Ovary (tissue), 9 donors: ENCODE results near the gene GDPGP1. TPM values are rescaled to one million over a fixed set of nuclear protein-coding genes. Genes with fewer than 3 reads are reported as not detected.

ENCODE experiments used
- DNase-seq, 5 donors: peaks; one replicate each; pipeline ENCODE4 v3.0.0-alpha.2; 2019 to 2020
- H3K27ac ChIP-seq, 2 donors: fragments of 200-600 bp; one replicate each; pipeline versions ENCODE4 v1.5.1 to v1.8.0; 2019 to 2022
- H3K27me3 ChIP-seq: fragments of 200-600 bp; one replicate; pipeline ENCODE4 v1.8.0; 2022
- H3K36me3 ChIP-seq: fragments of 200-600 bp; sonication (generic); one replicate; pipeline ENCODE4 v1.5.1; 2019
- H3K4me1 ChIP-seq: one replicate; pipeline ENCODE4 v1.8.1; 2013; ENCODE audit warnings: mild to moderate bottlenecking, moderate library complexity; ENCODE audit not compliant: insufficient read depth
- H3K4me3 ChIP-seq: fragments of 200-600 bp; sonication (generic); one replicate; pipeline ENCODE4 v1.5.1; 2017
- H3K9me3 ChIP-seq, 2 donors: fragments of 200-600 bp in 1 of 2; sonication (generic) in 1 of 2; one replicate each; pipeline versions ENCODE4 v1.5.1 to v1.8.1; 2013 to 2019; ENCODE audit warnings: mild to moderate bottlenecking in 1 of 2, moderate library complexity in 1 of 2
- CTCF ChIP-seq, 3 donors: fragments of 450-650 bp in 2 of 3; fragments of 200-600 bp in 1 of 3; IDR thresholded peaks; one replicate each; pipeline versions ENCODE4 v1.5.1 to v1.8.0; 2016 to 2022; ENCODE audit warnings: antibody characterized with exemption in 3 of 3, mild to moderate bottlenecking in 1 of 3
- EP300 ChIP-seq: sonication (generic); formaldehyde crosslinking; IDR thresholded peaks from one replicate; pipeline ENCODE4 v1.6.1; 2017; ENCODE audit warnings: antibody characterized with exemption
- POLR2A ChIP-seq: fragments of 450-650 bp; IDR thresholded peaks from one replicate; pipeline ENCODE4 v1.6.1; 2017; ENCODE audit warnings: antibody characterized with exemption, mild to moderate bottlenecking, moderate library complexity
- WGBS, 3 donors: extraction: QIAGEN DNeasy Blood & Tissue Kit in 1 of 3; methylation state at CpG; one replicate each; pipeline versions ENCODE4 v1.1.5 to v1.1.7; 2013 to 2017; 5-methylcytosine and 5-hydroxymethylcytosine counted together
- intact Hi-C, 4 donors: fragments of 100-400 bp; cut with DNase I; formaldehyde crosslinking; loops; one replicate each; pipeline versions ENCODE4 v1.11.0 to v1.15.1; 2022 to 2023
- polyA plus RNA-seq, 2 donors: library from polyadenylated mRNA; stranded (reverse); fragments of 200-250 nt in 1 of 2; fragments of 350-450 nt in 1 of 2; fragmentation: Illumina TruSeq in 1 of 2; extraction: RNeasy Lipid Tissue Mini Kit (QIAGEN cat#74804) in 1 of 2; gene quantifications; one replicate each; pipeline ENCODE4 v1.2.3, GENCODE V29; 2013 to 2014
- total RNA-seq, 7 donors: library from RNA; depleted of rRNA in 2 of 7; stranded (reverse); fragments of >200 nt in 2 of 7; fragmentation: NEBNext Ultra II Directional in 3 of 7; extraction: Animal tissue kit (Norgen Biotek cat#: 25700) in 3 of 7; gene quantifications; one replicate each; pipeline versions ENCODE4 v1.1.0 to v1.2.4, GENCODE V29; 2016 to 2023
- donor health status: DM: no; HTN: no; CAD: no; lungs with moderate emphysema.
- donor health status: DM: no; HTN: no; CAD: no.
- donor health status: Bipolar disorder and iron deficiency.
- donor health status: DM: yes; HTN: yes; CAD: no.
- donor health status: DM: no; HTN: no; CAD: no.
- donor health status: DM: yes; HTN: yes; CAD: no.

GDPGP1 gene
- total and polyA plus RNA-seq, 9 donors = 2.0 to 9.3 (median 5.8) TPM

- DNase-seq = peak; percentile 81 to 96 (median 89)
- no peak for TF ChIP-seq POLR2A
- TF ChIP-seq CTCF (IDR thresholded peaks at IDR 0.05) = no peak
- no peak for TF ChIP-seq EP300
- H3K27ac ChIP-seq = peak overlapping the region; percentile 36 to 79
- peaks cover 19% of the 10 kb centered on the region for H3K4me1 ChIP-seq
- 15 to 36% (median 20%) methylated on average over 6 to 7 of the region's 7 CpGs for WGBS, 3 donors
- H3K4me3 ChIP-seq = no peak overlapping the region
- intact Hi-C loops = no loop called here
- no peaks in the 10 kb centered on the region for H3K27me3 ChIP-seq
- H3K36me3 ChIP-seq = no peaks in the 10 kb centered on the region
- H3K9me3 ChIP-seq = no peaks in the 10 kb centered on the region
These were observed 42.1 kb upstream of the GDPGP1 start for GRCh38 chr15:90191794-90192509.

GRCh38 chr15:90192961-90193786 is 40.8 kb upstream of the GDPGP1 start:
- no peak overlapping the region for H3K4me3 ChIP-seq
- H3K36me3 ChIP-seq = no peaks in the 10 kb centered on the region
- no peaks in the 10 kb centered on the region for H3K9me3 ChIP-seq
- intact Hi-C loops = no loop called here
- no peak for TF ChIP-seq EP300
- TF ChIP-seq CTCF (IDR thresholded peaks at IDR 0.05) = no peak
- no peaks in the 10 kb centered on the region for H3K27me3 ChIP-seq
- H3K4me1 ChIP-seq = peaks cover 19% of the 10 kb centered on the region
- peak in 1 of 5 donors; percentile 28 for DNase-seq
- WGBS, 3 donors = 43 to 52% (median 46%) methylated on average over 16 of the region's 16 CpGs
- peak overlapping the region in 1 of 2 donors; percentile 79 for H3K27ac ChIP-seq

- intact Hi-C loops = no loop called here
- no peaks in the 10 kb centered on the region for H3K27me3 ChIP-seq
These were observed 39.4 kb upstream of the GDPGP1 start for GRCh38 chr15:90194655-90195054.

More at GRCh38 chr15:90194655-90195054, 39.4 kb upstream of the GDPGP1 start:
- Histone ChIP-seq H3K4me1 (peaks cover 19% of the 10 kb centered on the region), H3K9me3 (no peaks in the 10 kb centered on the region), H3K36me3 (no peaks in the 10 kb centered on the region), H3K4me3 (no peak overlapping the region), H3K27ac (no peak overlapping the region)
- no peak for DNase-seq
- no peak for TF ChIP-seq CTCF (IDR thresholded peaks at IDR 0.05)
- TF ChIP-seq EP300 = no peak
- no peak for TF ChIP-seq POLR2A
- 93 to 98% (median 95%) methylated on average over 2 of the region's 2 CpGs for WGBS, 3 donors
